GM18873 (cell line): ENCODE results near the gene GM2A.
"Not testable (repeated sequence)": the region's sequence is repeated elsewhere in the genome, so short reads cannot be mapped to it uniquely, and the experiment has no call there.

Experiments used
- ATAC-seq: cut with Tn5 transposase; IDR thresholded peaks from one replicate; pipeline ENCODE4 v1.9.1; 2021; ENCODE audit warnings: mild to moderate bottlenecking, moderate library complexity, moderate number of reproducible peaks; ENCODE audit not compliant: unreplicated experiment, low FRiP score

Gene GM2A

DNA sequence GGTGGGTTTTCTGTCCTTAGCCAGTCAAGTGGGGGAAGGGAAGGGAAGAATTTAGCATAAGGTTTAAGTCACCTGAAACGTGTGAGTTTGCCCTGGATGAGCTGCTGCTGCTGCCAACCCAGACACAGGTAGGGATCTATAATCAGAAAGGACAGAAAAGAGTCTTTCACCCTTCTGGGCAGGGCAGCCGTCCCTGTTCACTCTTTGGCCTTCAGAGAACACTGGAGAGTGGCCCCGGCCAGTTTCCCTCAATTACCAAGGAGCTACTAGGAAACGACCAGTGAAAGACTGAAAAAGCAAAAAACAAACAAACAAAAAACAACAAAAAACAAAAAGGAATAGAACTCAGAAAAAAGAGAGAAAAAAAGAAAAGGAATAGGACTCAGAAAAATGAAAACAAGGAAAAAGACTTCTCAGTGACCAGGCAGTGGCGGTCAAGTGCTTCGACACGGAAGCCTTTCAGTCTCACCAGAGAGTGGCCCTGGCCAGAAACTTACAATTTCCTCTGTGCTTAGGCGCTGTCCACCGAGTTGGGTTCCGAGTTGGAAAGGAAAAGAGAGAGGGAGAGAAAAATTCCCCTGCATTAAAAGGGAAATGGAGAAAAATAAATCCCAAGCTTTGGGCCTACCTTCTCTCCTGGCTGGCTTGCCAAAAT is 2.5 kb upstream of the GM2A start:
- no peak for ATAC-seq

DNA sequence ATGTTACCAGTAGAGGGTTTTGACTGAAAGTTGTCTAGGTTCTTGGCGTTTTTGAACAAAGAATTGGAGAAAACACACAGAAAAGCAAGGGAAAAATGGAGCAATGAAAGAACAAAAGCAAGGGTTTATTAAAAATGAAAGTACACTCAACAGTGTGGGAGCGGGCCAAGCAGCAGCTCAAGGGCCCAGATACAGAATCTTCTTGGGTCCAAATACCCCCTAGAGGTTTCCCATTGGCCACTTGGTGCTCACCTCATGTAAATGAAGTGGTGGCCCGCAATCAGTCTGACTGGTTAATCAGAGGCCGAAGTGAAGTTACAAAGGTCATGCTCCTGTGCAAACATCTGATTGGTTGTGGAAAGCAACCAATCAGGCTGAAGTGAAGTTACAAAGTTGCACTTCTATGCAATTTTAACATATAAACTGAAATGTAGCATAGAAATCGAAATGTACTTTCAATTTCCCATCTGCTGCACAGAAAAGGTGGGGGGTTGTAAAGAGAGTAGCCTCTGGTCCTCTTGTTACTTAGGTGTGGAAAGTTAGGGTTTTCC is 1.9 kb upstream of the GM2A start:
- no peak for ATAC-seq

DNA sequence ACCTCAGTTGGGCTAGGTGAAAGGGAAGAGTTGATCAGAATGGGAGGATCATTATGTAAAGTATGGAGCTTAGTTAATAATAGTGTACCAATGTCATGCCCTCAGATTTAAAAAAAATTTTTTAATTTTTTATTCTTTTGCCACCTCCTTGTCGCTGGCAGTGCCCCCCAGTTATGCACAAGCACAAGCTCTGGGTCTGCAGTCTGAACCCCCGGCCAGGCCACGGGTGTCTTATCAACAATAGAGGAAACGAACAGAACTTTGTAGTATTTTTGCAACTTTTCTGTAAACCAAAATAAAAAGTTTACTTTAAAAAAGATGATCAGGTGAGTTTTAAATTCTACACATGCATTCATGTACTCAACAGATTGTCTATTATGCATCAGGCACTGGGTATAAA is 1.4 kb upstream of the GM2A start:
- ATAC-seq = no peak

DNA sequence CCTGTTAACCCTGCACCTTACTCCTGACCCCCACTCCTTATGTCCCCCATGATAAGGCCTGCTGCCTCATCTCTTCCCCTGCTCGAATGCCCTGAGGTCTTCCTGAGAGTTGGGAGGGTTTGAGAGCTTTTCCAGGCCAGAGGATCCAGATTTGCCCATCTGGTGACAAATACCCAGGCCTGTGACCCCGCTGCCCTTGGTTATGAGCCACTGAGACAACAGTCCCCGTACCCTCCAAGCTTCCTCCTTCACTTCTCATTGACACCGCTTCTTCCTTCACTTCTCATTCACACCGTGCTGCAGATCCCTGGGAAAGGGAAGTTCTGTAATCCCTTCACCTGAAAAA is 593 bp downstream of the GM2A start:
- ATAC-seq = no peak

DNA sequence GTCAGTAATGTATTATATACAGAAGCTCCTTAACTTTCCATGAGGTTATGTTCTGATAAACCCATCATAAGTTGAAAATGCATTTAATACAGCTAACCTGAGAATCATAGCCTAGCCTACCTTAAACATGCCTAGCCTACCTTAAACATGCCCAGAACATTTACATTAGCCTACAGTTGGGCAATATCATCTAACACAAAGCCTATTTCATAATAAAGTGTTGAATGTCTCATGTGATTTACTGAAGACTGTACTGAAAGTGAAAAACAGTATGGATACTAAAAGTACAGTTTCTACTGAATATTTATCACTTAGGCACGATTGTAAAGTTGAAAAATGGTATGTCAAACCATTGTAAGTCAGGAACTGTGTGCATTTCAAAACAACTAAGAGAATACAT is 1.6 kb downstream of the GM2A start:
- ATAC-seq = no peak

DNA sequence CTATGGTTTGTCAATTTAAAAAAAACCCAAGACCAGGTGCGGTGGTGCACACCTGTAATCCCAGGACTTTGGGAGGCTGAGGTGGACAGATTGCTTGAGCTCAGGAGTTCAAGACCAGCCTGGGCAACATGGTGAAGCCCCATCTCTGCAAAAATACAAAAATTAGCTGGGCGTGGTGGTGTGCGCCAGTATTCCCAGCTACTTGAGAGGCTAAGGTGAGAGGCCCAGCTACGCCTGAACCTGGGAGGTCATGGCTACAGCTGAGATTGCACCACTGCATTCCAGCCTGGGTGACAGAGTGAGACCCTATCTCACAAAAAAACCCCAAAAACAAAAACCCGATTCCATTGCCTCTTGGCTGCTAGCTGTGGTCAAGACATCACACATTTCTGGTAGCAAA is 2.0 kb downstream of the GM2A start:
- not testable (repeated sequence) for ATAC-seq

DNA sequence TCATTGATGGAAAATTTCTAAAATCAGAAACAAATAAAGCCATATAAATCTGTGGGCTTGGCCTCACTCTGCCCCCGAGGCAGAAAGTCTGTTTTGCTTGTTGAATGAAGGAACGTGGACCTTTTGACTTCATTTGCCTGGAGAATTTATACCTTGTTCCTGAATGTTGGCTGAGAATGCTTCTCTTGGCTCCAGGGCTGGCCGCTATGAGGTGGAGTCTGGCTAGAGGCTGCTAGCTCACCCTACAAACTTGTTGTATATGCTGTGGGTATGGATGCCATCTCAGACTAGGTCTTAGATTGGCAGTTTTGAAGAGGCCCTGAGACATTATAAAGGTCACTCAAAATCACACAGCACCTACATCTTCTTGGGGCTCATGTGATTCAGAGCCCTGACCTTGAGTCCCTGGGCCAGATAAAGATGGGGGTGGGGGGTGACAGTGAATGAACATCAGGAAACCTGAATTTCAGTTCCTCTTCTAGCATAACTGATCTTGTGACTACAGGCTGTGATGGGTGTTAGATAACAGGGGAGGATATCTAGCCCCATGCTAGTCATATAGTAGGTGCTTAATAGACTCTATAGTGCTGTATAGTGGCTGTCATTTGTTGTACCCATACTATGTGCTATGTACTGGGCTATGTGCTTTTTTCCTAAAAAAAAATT is 2.8 kb downstream of the GM2A start:
- ATAC-seq = no peak

DNA sequence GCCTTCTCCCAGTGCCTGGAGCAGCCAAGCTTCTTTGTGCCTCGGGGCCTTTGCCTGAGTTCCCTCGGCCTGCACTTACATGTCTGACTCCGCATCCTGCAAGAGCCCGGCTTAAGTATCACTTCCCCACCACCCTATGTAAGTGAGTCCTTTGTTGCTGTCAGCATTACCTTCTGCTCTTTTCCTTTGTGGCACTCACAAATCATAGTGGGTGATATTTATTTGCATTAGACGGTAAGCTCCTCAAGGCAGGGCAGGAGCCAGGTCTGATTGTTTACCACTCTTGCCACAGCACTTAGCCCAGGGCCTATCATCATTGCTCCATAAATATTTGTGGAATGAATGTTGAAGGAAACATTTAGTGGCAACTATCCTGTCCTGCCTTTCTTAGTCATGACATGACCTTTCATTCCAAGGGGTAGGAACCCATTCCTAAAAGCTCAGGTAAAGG is 4.8 kb downstream of the GM2A start:
- peak; percentile 30 for ATAC-seq

DNA sequence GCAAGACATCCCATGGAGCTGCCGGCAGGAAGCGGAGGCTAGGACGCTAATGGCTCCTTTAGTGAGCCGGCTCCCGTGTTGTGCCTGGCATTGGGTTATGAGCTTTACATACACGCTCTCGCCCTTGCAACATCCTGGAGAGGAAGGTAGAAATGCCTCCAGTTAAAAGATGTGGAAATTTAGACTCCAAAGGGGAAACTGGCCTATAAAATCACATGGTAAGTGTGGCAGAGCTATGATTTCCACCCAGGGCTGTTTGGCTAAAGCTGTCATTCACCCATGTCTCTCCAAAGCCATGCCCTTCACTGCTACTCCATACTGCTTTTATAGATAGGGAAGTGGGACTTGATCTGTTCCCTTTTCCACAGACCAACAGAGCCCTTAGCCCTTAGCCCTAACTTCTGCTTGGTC is 5.2 kb downstream of the GM2A start:
- ATAC-seq = no peak

DNA sequence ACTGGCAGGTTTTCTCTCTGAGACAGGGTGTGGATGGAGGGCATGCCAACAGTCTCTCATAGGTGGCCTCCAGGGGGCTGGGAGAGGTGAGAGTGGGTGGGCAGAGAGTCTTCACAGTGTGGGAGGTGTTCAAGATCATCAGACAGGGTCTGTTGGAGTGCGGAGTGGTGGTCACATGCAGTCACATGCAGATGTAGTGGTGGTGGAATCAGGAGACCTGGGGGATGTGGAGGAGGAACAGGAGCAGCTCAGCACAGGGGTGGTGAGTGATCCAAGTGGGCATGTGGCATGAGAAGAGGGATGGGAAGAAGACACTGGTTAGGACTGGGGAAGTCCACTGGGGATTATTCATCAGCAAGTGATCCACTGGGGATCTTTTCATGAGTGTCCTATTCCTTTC is 5.8 kb downstream of the GM2A start:
- ATAC-seq = no peak

DNA sequence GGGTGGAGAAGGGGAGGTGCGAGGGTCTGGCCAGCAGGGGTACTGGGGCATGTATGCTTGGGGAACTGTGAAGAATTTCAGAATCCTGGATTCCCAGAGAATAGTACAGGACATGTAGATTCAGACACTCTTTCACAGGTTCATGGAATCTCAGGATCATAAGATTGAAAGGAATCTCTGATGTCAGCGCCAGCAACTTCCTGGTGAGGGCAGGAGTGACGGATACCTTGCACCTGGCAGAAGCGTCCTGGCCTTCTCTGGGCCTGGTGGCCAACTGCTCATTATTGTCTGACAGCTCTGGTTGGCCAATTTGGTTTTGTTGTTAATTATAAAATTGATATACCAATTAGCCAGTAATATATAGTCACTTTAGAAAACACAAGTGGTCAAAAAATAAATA is 6.9 kb downstream of the GM2A start:
- ATAC-seq = no peak

DNA sequence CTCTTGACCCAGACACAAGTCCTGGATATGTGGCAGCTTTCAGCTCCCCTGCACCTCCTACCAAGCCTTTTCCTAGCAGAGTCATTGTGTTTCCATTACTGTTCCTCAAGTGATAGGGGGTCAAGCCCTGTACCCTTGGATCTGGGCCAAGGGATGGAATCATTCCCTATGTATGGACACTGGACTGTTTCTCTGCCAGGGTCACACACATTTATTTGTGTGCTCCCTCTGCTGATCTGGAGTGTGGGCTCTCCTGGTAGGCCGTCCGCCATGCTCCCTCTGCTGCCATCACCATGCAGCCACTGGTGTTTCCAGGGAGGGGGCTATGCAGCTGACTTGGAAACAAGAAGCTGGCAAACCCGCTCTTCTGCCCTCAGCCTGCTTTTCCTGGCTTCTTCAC is 9.5 kb downstream of the GM2A start:
- ATAC-seq = no peak

DNA sequence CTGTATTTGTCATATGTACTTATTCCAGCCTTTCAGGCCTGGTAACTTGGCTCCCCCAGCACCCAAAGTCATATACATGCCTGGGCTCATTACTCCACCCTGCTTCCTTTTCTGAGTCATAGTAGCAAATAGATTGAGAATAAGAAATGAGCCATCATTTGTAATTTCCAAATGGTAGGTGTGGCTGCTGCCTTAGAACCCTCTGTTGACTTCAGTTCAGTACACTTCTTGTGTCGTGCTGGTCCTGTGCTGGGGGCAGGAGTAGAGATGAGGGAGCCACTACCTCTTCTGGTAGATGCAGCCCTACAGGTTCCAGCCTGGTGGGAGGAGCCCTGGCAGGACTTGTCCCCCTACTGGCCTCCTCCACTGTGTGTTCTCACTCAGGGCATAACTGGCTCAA is 11.1 kb downstream of the GM2A start:
- no peak for ATAC-seq

DNA sequence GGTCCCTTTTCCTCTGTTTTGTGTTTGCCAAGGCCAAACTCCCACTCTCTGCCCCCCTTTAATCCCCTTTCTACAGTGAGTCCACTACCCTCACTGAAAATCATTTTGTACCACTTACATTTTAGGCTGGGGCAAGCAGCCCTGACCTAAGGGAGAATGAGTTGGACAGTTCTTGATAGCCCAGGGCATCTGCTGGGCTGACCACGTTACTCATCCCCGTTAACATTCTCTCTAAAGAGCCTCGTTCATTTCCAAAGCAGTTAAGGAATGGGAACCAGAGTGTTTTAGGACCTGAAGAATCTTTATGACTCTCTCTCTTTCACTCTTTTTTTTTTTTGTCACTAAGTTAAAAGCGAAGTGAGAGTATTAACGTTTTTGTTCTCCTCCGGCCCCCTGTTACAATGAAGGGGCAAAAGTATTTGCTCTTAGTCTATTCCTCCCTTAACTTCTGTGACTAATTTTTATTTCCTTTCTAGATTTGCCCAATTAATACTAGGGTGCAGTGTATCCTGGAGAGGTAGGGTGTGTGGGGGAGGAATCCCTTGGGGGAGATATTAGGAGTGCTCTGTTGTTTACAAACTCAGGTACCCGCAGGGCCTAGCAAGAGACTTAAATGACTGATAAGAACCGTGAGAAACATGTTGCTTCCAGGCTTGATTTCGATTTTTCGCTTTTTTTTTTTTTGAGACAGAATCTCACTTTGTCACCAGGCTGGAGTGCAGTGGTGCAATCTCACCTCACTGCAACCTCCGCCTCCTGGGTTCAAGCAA is 14.7 kb downstream of the GM2A start:
- ATAC-seq = no peak

DNA sequence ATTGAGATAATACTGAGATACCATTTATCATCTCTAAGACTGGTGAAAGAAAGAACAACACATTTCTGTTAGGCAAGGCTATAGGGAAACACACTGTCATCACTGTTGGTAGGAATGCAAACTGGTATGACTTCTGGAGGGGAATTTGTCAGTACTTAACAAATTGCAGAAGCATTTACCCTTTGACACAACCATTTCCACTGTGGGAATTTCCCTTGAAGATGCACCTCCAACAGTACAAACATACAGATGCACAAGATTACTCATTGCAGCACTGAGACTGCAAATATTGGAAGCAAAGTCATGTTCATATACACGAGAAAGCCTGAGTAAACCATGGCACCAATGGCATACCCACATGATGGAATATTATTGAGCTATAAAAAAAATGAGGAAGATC is 17.6 kb downstream of the GM2A start:
- peak; percentile 86 for ATAC-seq

DNA sequence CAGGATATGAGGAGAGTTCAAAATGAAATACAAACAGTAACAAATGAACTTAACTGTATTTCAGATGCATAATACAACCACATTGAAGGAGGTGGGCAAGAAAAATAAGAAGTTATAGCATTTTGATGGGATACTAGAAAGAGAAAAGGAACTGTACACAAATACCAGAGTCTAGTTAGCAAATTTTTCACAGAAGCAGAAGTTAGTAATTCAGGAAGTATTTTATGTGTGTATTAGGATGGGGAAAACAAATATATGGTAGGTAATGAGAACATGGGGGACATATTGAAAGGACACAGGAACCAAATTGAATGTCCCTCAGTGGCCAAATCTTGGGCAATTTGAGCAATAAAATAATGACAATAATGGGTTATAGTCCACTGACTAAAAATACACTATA is 18.4 kb downstream of the GM2A start:
- ATAC-seq = no peak

DNA sequence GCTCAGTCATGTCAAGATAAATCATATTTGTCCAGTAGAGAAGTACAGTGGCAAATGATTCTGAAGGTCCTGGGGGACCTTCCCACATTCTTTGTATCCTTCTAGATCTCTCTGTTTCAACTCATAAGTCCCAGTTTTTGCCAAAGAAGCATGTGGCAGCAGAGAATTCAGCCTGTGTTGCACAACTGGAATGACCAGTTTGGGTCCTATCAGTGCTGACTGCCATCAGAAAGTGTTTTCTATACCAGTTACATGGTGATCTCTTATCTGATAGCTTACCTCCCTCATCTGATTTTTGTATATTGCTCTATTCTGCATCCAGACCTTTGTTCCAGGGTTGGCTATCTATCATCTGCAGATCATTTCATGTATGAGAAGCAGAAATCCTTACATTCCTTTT is 21.7 kb downstream of the GM2A start:
- ATAC-seq = no peak

DNA sequence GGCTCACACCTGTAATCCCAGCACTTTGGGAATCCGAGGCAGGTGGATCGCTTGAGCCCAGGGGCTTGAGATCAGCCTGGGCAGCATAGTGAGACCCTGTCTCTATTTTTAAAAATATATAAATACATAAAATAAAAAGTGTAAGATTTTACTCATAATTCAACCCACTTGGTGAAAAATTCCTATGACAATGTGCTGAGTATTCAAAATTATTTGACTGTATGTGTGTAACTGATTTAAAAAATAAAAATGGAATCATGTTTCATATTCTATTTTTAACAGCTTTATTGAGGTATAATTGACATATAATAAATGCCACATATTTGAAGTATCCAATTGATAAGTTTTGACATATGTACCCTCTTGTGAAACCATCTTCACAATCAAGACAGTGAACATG is 22.8 kb downstream of the GM2A start:
- ATAC-seq = no peak

DNA sequence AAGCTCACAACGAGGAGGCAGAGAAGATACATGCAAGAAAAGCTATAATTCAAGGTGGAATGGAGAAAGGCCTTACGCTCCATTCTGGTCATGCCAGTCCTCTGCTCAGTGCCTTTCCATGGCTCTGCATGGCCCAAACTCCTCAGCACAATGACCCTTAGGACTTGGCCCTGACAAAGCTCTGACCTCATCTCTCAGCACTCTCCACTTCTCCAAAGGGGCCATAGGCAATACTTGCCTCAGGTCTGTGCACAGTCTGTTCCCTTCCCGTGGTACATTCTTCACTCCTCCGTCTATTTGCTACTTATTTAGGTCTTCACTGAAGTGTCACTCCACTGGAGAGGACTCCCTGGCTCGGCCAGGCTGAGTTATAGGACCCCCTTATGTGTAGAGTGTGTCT is 25.9 kb downstream of the GM2A start:
- ATAC-seq = no peak

DNA sequence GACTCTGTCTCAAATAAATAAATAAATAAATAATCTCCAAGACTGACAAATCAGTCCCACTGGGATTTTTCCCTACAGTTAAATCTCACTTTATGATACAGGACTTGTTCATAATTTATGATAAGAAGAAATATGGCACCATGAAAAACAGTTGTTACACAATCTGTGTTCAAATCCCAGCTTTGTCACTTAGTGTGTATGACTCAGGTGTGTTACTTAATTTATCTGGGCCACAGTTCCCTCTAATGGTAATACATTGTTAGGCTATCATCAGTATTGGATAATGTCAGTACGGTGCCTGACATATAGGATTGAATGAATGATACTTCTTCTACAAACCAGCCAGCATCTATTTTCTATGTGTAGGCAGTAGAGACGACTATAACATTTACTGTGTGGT is 27.5 kb downstream of the GM2A start:
- ATAC-seq = no peak

DNA sequence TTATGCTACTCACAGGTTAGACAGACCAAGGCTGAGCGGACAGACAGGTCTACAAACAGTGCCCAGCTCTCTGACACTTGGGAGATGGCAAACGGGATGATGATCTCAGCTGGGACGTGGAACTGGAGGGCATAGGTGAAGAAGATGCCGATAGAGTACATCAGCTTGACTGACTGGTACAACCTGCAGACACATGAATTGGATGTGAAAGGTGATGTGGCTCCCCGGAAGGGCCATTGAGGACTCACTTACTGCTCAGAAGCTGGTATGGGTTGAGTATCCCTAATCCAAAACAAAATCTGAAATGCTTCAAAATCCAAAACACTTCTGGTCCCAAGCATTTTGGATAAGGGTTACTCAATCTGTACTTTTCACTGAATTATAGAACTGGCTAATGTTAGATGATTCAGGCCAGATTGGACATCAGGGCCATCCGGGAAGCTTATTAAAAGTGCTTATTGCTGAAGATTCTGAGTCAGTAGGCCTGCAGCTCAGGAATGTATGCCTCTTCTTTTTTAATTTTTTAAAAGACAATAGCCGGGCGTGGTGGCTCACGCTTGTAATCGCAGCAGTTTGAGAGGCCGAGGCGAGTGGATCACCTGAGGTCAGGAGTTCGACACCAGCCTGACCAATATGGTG is 28.1 kb downstream of the GM2A start:
- no peak for ATAC-seq
